Mucosa of descending colon (tissue), 3 donors: ENCODE measurements around the gene AACS. TPM values are rescaled to one million over a fixed set of nuclear protein-coding genes. Genes with fewer than 3 reads are reported as not detected.

Experiments used
- ATAC-seq: fragments of 200-7000 bp; cut with Tn5 transposase; one replicate; pipeline ENCODE4 v1.9.1; 2020; ENCODE audit warnings: mild to moderate bottlenecking, moderate library complexity
- DNase-seq, 3 donors: peaks; one replicate each; pipeline ENCODE4 v3.0.0-alpha.2; 2020
- H3K36me3 ChIP-seq: fragments of 200-600 bp; one replicate; pipeline ENCODE4 v1.8.0; 2021; ENCODE audit warnings: low read depth, mild to moderate bottlenecking
- H3K4me1 ChIP-seq: fragments of 200-600 bp; one replicate; pipeline ENCODE4 v1.8.0; 2021; ENCODE audit warnings: low read depth, mild to moderate bottlenecking
- H3K4me3 ChIP-seq: fragments of 200-600 bp; one replicate; pipeline ENCODE4 v1.8.0; 2021; ENCODE audit warnings: mild to moderate bottlenecking
- H3K9me3 ChIP-seq: fragments of 200-600 bp; one replicate; pipeline ENCODE4 v1.8.0; 2021; ENCODE audit warnings: mild to moderate bottlenecking
- CTCF ChIP-seq: fragments of 200-600 bp; IDR thresholded peaks from one replicate; pipeline ENCODE4 v1.8.0; 2022; ENCODE audit warnings: antibody characterized with exemption, mild to moderate bottlenecking
- intact Hi-C, 2 donors: fragments of 100-400 bp; cut with DNase I in 1 of 2; cut with micrococcal nuclease in 1 of 2; formaldehyde crosslinking; loops; one replicate each; pipeline versions ENCODE4 v1.11.0 to v1.11.1; 2022; cut with DNase I, micrococcal nuclease
- total RNA-seq, 3 donors: library from RNA; stranded (reverse); fragmentation: NEBNext Ultra II Directional in 2 of 3; extraction: Animal tissue kit (Norgen Biotek cat#: 25700) in 2 of 3; gene quantifications; one replicate each; pipeline versions ENCODE4 v1.2.1 to v1.2.4, GENCODE V29; 2021 to 2023
- donor health status: DM: no; HTN: no; CAD: no; lungs with moderate emphysema.
- donor health status: DM: no; HTN: no; CAD: no.
- donor health status: DM: no; HTN: yes; CAD: no.

Gene AACS
- total RNA-seq, 3 donors from 2014 or later, result 29.0 to 58.4 (median 39.0) TPM

- intact Hi-C loops, result no loop called here
- Histone ChIP-seq H3K4me1 (no peaks in the 10 kb centered on the region), H3K36me3 (no peaks in the 10 kb centered on the region), H3K4me3 (peak overlapping the region; percentile 9), H3K9me3 (no peaks in the 10 kb centered on the region)
- DNase-seq, result peak in 1 of 3 donors; percentile 34
- no peak for ATAC-seq
- TF ChIP-seq CTCF, result no peak
These were observed 16.2 kb upstream of the AACS start for GRCh38 chr12:125049093-125049458.

- Histone ChIP-seq H3K4me3 (no peak overlapping the region), H3K36me3 (no peaks in the 10 kb centered on the region), H3K4me1 (no peaks in the 10 kb centered on the region), H3K9me3 (no peaks in the 10 kb centered on the region)
- DNase-seq, result no peak
- intact Hi-C loops, result no loop called here
- TF ChIP-seq CTCF, result no peak
- ATAC-seq, result no peak
These were observed 14.8 kb upstream of the AACS start for GRCh38 chr12:125050446-125050845.

GRCh38 chr12:125050868-125051267, 14.4 kb upstream of the AACS start:
- no peaks in the 10 kb centered on the region for H3K4me1 ChIP-seq
- H3K36me3 ChIP-seq, result no peaks in the 10 kb centered on the region
- no peak for DNase-seq
- H3K9me3 ChIP-seq, result no peaks in the 10 kb centered on the region
- intact Hi-C loops, result no loop called here
- TF ChIP-seq CTCF, result no peak
- H3K4me3 ChIP-seq, result no peak overlapping the region
- no peak for ATAC-seq

DNA sequence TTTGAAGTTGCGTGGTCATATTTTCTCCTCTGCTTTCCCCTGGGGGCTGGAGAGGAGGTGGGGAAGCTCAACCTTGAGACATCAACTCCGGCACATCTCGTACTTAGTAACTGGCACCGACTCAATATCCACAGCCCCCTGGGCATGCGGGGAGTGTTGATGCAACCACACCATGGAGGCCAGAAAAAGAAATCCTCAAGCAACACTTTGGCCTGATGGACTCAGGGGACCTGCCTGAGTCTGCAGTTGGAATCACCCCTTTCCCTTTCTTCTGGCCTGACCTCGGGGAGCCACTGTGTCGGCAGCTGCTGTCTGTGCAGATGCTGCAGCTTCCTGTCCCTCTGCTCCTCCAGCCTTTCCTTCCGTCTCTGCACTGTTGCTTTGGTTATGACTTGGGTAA, 11.4 kb upstream of the AACS start:
- DNase-seq, result no peak
- no peak for TF ChIP-seq CTCF
- Histone ChIP-seq H3K9me3 (no peaks in the 10 kb centered on the region), H3K4me3 (no peak overlapping the region), H3K36me3 (no peaks in the 10 kb centered on the region), H3K4me1 (no peaks in the 10 kb centered on the region)
- intact Hi-C loops, result no loop called here
- ATAC-seq, result no peak

DNA sequence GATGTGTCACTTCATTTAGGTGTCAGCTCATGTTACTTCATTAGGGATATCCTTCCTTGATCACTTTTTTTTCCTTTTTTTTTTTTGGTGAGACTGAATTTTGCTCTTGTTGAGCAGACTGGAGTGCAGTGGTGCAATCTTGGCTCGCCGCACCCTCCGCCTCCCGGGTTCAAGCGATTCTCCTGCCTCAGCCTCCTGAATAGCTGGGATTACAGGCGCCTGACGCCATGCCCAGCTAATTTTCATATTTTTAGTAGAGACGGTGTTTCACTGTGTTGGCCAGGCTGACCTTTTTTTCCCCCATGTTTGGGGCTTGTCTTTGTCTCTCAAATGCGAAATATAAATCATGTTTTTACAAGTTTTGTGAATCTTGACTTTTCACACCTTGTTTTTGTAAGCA, 9.6 kb upstream of the AACS start:
- Histone ChIP-seq H3K4me3 (no peak overlapping the region), H3K4me1 (no peaks in the 10 kb centered on the region), H3K9me3 (no peaks in the 10 kb centered on the region), H3K36me3 (no peaks in the 10 kb centered on the region)
- TF ChIP-seq CTCF, result no peak
- DNase-seq, result no peak
- no peak for ATAC-seq
- intact Hi-C loops, result no loop called here

DNA sequence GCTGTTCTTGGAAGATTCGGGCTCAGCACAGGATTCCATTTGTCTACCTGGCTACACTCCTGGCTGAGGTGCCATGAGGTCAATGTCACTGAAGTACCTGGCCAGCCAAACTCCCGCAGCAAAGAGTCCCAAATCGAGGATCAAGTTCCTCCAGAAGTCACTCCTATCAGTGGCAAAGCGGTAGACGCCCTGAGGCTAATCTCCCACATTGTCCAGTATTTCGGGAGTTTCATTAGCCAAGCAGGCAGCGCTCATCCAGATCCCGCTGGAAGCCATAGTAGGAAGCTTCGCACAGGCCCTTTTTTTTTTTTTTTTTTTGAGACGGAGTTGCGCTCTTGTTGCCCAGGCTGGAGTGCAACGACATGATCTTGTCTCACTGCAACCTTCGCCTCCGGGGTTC, 8.9 kb upstream of the AACS start:
- TF ChIP-seq CTCF, result no peak
- no peak for DNase-seq
- intact Hi-C loops, result no loop called here
- H3K4me1 ChIP-seq, result no peaks in the 10 kb centered on the region
- H3K4me3 ChIP-seq, result no peak overlapping the region
- H3K36me3 ChIP-seq, result no peaks in the 10 kb centered on the region
- ATAC-seq, result no peak
- H3K9me3 ChIP-seq, result no peaks in the 10 kb centered on the region
